ENCODE results near the gene IQCK.

Gene IQCK

GRCh38 chr16:19718624-19718965 is 524 bp downstream of the IQCK start:
- peak; percentile 28 for DNase-seq (ENCODE audit: low spot score)

DNA sequence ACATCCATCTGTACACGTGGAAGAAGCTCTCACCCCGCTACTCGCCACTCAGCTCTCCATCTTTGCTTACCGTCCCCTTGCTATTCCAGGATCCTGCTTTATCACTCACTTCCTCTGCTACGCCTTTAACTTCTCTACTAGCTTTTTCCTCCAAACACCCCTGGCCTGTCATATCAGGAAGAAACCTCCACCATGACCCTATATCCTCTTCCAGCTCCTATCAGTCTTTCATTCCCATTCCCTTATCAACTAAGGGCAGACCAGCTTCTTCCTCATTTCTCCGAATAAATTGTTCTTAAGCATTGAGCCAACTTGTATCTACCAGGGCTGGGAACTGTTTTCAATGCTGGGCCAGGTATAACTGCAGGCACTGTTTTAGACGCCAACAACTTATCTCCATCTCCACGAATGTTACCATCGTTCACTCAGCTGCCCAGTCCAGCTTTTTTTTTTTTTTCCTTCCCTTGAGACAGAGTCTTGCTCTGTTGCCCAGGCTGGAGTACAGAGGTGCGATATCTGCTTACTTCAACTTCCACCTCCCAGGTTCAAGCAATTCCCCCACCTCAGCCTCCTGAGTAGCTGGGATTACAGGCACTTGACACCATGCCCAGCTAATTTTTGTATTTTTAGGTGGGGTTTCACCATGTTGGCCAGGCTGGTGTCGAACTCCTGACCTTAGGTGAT is 4.3 kb downstream of the IQCK start:
- DNase-seq (ENCODE audit: low spot score), result no peak

DNA sequence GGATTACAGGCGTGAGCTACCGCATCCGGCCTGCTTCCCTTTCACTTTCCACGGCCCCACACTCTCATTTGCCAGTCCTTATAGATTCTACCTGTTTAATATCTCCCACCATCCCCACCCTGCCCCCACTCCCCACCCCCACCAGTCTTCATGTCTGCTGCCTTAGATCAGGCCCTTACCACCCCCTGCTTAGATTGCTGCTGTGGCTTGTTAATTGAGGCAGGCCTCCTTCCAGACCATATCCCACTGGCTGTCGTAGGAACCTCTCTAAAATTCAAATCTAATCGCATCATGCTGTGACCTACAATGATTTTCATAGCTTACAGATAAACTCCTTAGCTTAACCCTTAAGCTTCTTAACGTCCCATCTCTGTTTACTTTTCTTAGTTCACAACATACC is 4.9 kb downstream of the IQCK start:
- no peak for DNase-seq (ENCODE audit: low spot score)

DNA sequence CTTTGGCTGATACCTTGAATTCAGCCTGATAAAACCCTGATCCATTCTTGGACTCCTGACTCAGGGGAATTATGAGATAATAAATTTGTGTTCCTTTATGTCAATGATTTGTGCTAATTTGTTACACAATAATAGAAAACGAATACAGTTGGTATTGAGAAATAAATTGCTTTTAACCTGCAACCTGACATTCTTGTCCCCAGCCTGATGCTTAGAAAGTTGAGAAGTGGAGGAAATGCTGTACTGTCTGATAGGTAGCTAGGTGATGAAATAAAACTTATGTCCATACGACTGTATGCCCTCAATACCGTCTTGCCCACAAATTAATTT is 10.5 kb downstream of the IQCK start:
- no peak for DNase-seq (ENCODE audit: low spot score)

- no peak for DNase-seq (ENCODE audit: low spot score)
These were observed 15.5 kb downstream of the IQCK start for GRCh38 chr16:19733551-19733950.

GRCh38 chr16:19735074-19735867 is 17.2 kb downstream of the IQCK start:
- DNase-seq (ENCODE audit: low spot score), result no peak

DNA sequence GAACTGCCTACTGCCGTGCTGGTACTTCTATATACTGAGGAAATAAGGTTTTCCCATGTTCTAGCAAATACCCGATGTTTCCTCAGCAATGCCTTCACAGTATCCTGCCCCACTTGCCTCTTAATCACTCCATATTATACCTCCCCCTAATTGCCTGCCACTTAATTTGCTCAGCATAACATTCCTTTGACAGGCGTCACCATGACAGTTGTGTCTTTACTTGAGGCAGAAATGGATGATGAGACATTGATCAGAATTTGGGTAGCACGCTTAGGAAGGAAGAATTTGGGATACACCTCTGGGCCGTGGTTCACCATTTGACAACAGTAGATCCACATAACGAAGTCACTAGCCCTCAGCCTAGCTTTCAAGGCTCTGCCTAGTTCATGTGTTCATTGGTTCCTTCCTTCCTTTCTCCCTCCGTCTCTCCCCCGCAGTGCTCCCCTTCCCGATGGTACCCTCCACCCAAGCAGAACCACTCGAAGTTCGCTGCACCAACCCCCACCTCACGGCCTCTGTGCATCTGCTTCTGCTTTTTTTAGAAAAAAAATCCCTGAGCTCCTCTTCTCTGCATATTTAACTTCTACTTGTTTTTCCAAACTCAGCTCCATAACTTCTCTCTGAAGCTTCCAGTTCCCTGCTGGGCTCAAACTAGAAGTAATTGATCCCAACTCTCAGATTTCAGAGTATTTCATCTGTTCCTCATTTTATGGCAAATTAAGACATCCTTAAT is 19.4 kb downstream of the IQCK start:
- DNase-seq (ENCODE audit: low spot score), result no peak

- no peak for DNase-seq (ENCODE audit: low spot score)
These were observed 23.3 kb downstream of the IQCK start for GRCh38 chr16:19741354-19741753.

DNA sequence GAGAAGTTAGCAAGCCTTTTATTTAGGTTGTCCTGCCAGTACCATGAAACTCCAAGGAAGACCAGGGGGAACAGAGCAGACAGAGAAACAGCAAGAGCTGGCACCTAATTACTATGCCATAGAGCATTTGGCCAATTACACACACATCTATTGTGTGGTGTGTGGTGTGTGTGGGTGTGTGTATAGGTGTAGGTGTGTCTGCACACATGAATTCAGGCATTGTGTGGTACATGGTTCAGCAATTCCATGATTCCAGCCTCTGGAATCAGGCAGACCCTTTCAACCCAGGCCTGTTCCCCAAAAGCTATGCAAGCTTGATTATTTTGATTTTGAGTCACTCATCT is 25.7 kb downstream of the IQCK start:
- no peak for DNase-seq (ENCODE audit: low spot score)

DNA sequence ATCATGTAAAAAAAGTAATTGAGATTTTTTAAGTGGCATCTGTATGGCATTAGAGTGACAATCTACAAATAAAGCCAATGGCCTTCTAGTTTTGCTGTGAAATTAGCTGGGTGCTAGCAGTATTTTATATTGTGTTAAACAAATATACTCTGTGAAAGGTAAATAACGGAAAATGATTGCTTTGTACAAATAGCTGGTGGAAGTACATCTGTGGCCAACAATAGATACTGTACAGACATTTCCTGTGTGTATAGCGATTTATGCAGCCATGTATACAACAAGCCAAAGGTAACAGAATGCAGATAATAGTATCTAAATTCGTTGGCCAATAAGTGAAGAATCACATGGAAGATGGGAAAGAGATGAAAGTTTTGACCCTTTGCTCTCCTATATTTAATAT is 26.6 kb downstream of the IQCK start:
- DNase-seq (ENCODE audit: low spot score), result no peak

DNA sequence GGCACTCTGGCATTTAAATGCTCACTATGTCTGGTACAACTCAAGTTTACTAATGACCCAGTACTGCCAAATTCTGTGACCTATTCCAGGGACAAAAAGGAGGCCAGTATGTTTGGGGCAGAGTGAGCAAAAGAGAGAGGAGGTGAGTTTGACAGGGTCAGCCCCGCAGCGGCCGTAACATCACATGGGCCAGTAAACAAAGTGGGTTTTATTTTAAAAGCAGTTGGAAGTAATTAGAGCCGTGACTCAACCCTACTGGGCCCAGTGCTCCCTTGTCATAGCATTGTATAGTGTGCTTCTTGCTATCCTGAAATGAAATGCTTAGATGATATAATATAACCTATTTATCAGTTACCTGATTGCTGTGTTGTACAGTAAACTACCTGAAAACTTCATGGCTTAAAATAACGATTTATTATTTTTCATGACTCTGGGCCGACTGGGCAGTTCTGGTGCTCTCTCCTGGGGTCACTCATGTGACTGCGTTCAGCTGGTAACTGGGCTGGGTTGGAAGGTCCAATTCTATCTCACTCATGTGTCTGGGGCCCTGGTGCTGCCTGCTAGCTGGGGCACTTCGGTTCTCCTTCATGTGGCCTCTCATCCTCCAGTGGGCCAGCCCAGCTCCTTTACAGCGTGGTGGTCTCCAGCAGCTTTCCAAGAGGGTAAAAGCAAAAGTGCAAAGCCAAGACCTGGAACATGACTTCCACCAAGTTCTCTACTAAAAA is 27.4 kb downstream of the IQCK start:
- DNase-seq (ENCODE audit: low spot score), result no peak

GRCh38 chr16:19746561-19746960 is 28.5 kb downstream of the IQCK start:
- DNase-seq (ENCODE audit: low spot score), result no peak

- DNase-seq (ENCODE audit: low spot score), result no peak
These were observed 30.5 kb downstream of the IQCK start for GRCh38 chr16:19748389-19749168.

DNA sequence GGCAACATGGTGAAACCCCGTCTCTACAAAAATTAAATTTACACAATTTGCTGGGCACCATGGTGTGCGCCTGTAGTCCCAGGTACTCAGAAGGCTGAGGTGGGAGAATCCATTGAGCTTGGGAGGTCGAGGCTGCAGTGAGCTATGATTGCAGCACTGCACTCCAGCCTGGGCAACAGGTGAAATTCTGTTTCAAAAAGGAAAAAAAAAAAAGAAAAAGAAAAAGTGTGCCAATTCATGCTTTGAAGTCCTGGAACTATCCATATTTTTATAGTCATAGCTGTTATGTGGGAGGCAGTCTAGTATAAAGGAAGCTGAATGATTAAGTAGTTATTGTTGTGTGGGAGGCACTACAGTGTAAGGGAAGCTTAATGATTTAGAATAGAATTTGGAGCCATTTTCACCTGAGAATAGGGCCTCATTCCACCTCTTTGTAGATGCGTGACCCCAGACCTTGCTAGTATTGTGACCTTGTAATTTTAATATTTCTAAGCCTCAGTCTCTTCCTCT is 31.6 kb downstream of the IQCK start:
- no peak for DNase-seq (ENCODE audit: low spot score)

- DNase-seq (ENCODE audit: low spot score), result no peak
These were observed 33.7 kb downstream of the IQCK start for GRCh38 chr16:19751478-19752385.

- peak; percentile 31 for DNase-seq (ENCODE audit: low spot score)
These were observed 36.0 kb downstream of the IQCK start for GRCh38 chr16:19753815-19754643.

DNA sequence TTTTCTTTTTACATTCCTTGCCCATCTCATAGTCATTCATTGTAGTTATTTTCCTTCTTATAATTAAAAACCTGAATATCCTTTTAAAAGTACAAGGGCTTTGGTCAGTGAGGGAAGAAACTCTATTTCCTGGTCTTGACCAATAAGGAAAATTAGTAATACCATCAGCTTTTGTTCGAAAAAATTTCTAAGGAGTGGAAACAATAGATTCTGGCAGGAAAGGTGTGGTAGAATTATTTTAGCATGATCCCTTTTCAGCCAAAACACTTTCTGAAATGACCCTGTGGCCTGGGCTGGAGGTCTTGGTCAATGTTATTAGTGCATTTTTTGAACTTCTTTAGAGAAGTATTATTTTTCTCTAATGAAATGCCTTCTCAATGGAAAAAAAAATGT is 36.6 kb downstream of the IQCK start:
- DNase-seq (ENCODE audit: low spot score), result no peak

DNA sequence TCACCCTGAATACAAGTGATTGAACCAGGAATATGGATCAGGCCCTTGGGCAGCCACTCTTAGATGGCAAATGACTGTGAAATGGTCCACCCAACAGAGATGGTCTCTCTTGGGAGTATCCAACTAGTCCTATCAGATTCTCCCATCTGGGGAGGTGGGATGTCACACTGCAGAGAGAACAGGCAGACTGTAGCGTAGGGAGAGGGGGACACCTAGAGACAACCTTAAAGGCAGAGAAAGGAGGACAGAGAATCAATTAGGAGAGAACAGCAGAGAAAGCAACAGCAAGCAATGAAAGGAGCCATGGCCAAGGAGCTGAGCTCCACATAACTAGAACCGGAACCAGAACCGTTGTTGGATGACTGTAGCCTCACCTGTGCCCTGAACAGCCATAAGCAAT is 37.2 kb downstream of the IQCK start:
- DNase-seq (ENCODE audit: low spot score), result no peak

DNA sequence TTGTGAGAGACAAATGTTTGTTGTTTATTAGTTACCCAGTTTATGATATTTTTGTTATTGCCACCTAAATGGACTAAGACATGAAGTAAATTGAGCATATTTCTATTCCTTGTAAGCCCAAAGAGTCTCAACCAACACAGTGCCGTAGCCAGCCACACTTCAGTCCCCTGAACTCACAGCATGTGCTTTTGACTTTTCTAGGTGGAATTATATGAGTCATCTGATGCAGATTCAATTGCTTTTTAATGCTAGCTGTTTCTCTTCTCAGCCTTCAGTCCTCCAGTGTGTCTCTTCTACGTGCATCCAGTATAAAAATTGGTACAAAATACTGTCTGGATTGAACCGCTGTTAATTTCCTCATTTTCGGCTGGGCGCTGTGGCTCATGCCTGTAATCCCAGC is 39.0 kb downstream of the IQCK start:
- DNase-seq (ENCODE audit: low spot score), result no peak
